PC-9 (cell line): Measurements from ENCODE around the gene RPL9.

Experiments
- CTCF ChIP-seq: fragments of 200-600 bp; sonication (generic); conservative IDR thresholded peaks from 2 replicates; pipeline ENCODE4 v1.6.1; 2017; ENCODE audit warnings: mixed run types, antibody characterized with exemption, mild to moderate bottlenecking, moderate library complexity
- EZH2 ChIP-seq: fragments of 200-600 bp; sonication (generic); IDR thresholded peaks from 2 replicates; pipeline ENCODE4 v1.8.0; 2017; ENCODE audit warnings: antibody characterized with exemption, low read depth

- TF ChIP-seq CTCF (no peak), EZH2 (no peak)
These were observed 8.1 kb downstream of the RPL9 start for GRCh38 chr4:39450618-39451017.
